ENCODE measurements around the gene GAB1. TPM values are rescaled to one million over a fixed set of nuclear protein-coding genes. Genes with fewer than 3 reads are reported as not detected.

GAB1 gene
- total and polyA plus RNA-seq, 11 donors: 15.3 to 130 (median 80.4) TPM

DNA sequence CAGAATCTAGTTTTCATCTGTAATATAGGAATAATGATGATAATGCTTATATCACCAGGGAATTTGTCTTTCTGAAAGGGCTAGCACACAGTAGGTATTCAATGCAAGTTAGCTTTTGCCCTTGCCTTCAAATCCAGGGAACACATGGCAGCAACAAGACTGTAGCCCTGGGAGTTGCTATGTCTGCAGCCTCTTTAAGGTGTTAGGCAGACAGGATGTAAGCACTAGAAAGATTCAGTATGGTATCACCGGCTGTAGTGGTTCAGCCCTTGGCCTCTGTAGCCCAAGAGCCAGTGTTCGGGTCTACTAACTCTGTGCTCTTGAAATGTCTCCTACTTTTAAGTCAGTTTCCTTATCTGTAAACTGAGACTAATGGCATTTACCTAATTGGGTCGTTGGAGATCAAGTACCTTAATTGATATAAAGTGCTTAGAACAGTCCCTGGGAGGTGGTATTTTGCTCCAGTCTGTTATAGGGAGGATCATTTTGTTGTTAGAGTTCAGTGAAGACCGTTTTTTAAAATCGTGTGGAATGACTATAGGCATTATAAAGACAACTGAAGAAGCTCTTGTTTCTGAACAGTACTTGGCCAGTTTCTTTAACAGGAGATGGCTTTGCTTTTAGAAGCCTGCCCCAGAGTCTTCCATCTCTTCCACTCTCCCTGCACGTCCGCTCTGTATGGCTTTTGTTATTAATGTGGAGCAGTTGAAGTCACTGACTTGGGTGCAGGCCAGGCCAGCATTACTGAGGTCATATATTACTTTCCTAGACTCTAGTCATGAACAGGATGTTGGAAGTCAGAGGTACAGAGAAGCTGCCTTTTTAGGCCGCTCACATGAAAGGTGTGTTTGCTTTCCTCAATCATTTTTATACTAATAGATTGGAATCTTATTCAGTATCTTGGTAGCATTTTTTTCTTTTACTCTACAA, 44.8 kb downstream of the GAB1 start:
- peak overlapping the region; percentile 59 to 87 (median 78) for H3K27ac ChIP-seq
- peak overlapping the region in 8 of 12 donors; percentile 2 to 31 (median 14) for H3K4me3 ChIP-seq
- ATAC-seq: peak; percentile 77 to 93 (median 88)
- 12 to 21% (median 15%) methylated on average over 8 of the region's 8 CpGs for WGBS, 4 donors
- intact Hi-C loops (cut with DNase I): loop anchor here in 3 of 10 donors (2.0 to 5.0 kb wide), 3 partner anchors 34 to 45 kb away; partner anchors contain the start of gene GAB1 (in 2 of the 3)
- TF ChIP-seq, protein P1, sequence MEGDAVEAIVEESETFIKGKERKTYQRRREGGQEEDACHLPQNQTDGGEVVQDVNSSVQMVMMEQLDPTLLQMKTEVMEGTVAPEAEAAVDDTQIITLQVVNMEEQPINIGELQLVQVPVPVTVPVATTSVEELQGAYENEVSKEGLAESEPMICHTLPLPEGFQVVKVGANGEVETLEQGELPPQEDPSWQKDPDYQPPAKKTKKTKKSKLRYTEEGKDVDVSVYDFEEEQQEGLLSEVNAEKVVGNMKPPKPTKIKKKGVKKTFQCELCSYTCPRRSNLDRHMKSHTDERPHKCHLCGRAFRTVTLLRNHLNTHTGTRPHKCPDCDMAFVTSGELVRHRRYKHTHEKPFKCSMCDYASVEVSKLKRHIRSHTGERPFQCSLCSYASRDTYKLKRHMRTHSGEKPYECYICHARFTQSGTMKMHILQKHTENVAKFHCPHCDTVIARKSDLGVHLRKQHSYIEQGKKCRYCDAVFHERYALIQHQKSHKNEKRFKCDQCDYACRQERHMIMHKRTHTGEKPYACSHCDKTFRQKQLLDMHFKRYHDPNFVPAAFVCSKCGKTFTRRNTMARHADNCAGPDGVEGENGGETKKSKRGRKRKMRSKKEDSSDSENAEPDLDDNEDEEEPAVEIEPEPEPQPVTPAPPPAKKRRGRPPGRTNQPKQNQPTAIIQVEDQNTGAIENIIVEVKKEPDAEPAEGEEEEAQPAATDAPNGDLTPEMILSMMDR (IDR thresholded peaks at IDR 0.05): no peak
- TF ChIP-seq POLR2A (IDR thresholded peaks at IDR 0.05): no peak
- H3K36me3 ChIP-seq: no peaks in the 10 kb centered on the region
- H3K4me1 ChIP-seq: peaks cover 7 to 97% (median 81%) of the 10 kb centered on the region in 12 donors
- peak; percentile 85 to 92 (median 89) for DNase-seq
- no peaks in the 10 kb centered on the region for H3K27me3 ChIP-seq
- no peaks in the 10 kb centered on the region for H3K9me3 ChIP-seq

DNA sequence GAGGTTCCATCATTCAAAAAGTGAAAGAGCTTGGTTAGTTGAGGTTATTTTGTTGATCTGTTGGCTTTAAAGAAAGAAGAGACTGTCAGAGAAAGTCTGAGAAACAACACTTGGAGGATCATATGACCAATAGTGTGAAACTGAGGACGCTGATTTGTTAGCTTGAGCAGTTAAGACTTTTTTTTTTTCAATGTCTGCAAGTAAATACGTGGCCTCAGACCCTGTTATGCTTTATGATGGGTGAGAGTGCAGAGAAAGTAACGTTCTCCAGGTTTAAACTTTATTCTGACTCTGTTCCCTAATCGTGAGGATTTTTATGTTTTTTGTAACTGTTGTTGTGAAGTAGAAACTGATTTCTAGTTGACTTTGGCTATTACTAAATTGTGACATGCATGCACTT, 45.9 kb downstream of the GAB1 start:
- WGBS, 4 donors: 5 to 11% (median 10%) methylated on average over 4 of the region's 4 CpGs
- intact Hi-C loops (cut with DNase I): loop anchor here in 2 of 10 donors (5.0 kb wide), 2 partner anchors 35 to 45 kb away; partner anchors contain the start of gene GAB1 (in 1 of the 2)
- DNase-seq (no peak), ATAC-seq (peak in 1 of 4 donors; percentile 16)
- Histone ChIP-seq H3K4me3 (peak overlapping the region in 8 of 12 donors; percentile 2 to 31 (median 14)), H3K27ac (peak overlapping the region; percentile 59 to 87 (median 78)), H3K27me3 (no peaks in the 10 kb centered on the region), H3K9me3 (no peaks in the 10 kb centered on the region), H3K4me1 (peaks cover 7 to 97% (median 74%) of the 10 kb centered on the region in 12 donors), H3K36me3 (no peaks in the 10 kb centered on the region)
- TF ChIP-seq, protein P1 (IDR thresholded peaks at IDR 0.05): no peak
- TF ChIP-seq POLR2A (IDR thresholded peaks at IDR 0.05): no peak

GRCh38 chr4:143383005-143383574, 46.4 kb downstream of the GAB1 start:
- DNase-seq (no peak), ATAC-seq (no peak)
- Histone ChIP-seq H3K27ac (peak overlapping the region in 11 of 12 donors; percentile 71 to 87 (median 78)), H3K4me3 (peak overlapping the region in 4 of 12 donors; percentile 14 to 31 (median 19)), H3K9me3 (no peaks in the 10 kb centered on the region), H3K4me1 (peaks cover 7 to 97% (median 73%) of the 10 kb centered on the region in 12 donors), H3K27me3 (no peaks in the 10 kb centered on the region), H3K36me3 (no peaks in the 10 kb centered on the region)
- intact Hi-C loops (cut with DNase I): loop anchor here in 2 of 10 donors (5.0 kb wide), 2 partner anchors 36 to 46 kb away; partner anchors contain the start of gene GAB1 (in 1 of the 2)
- no peak for TF ChIP-seq POLR2A (IDR thresholded peaks at IDR 0.05)
- TF ChIP-seq, protein P1 (IDR thresholded peaks at IDR 0.05): no peak

Measured in heart left ventricle (tissue), 16 donors.